ENCODE data around the gene RAPGEFL1. TPM values are rescaled to one million over a fixed set of nuclear protein-coding genes. Genes with fewer than 3 reads are reported as not detected.
"Not testable (repeated sequence)": the region's sequence is repeated elsewhere in the genome, so short reads cannot be mapped to it uniquely, and the experiment has no call there.

The RAPGEFL1 gene
- total RNA-seq, 1 experiment from 2014 or later: 23.0 TPM

DNA sequence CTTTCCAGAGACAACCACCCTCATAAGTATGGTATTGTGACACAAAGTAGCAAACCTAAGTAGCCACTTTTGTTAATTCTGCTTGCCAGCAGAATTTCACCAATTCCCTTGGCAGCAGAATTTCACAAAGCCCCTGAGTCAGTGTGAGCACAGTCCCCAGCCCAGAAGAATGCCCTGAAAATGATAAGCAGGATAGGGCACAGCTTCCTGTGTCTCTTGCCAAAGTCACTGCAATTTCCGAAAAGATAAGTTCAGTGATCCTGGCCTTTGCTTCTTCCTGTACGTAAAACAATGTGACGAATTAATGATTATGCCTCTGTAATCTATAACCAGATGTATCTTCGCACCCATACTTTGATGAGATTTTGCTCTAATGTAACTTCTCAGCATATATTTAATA lies 25.9 kb downstream of the RAPGEFL1 start:
- no peaks in the 10 kb centered on the region for H3K36me3 Mint-ChIP-seq
- no peaks in the 10 kb centered on the region for H3K4me1 Mint-ChIP-seq
- H3K4me3 Mint-ChIP-seq: no peak overlapping the region
- H3K27ac Mint-ChIP-seq: no peak overlapping the region
- TF ChIP-seq ZNF219 (CRISPR knock-in tag; IDR thresholded peaks at IDR 0.05; ENCODE audit: borderline replicate concordance): no peak
- no peak for TF ChIP-seq GABPB1 (CRISPR knock-in tag; IDR thresholded peaks at IDR 0.05)
- no peak for TF ChIP-seq CREB1 (CRISPR knock-in tag; IDR thresholded peaks at IDR 0.05)
- TF ChIP-seq, protein P1, sequence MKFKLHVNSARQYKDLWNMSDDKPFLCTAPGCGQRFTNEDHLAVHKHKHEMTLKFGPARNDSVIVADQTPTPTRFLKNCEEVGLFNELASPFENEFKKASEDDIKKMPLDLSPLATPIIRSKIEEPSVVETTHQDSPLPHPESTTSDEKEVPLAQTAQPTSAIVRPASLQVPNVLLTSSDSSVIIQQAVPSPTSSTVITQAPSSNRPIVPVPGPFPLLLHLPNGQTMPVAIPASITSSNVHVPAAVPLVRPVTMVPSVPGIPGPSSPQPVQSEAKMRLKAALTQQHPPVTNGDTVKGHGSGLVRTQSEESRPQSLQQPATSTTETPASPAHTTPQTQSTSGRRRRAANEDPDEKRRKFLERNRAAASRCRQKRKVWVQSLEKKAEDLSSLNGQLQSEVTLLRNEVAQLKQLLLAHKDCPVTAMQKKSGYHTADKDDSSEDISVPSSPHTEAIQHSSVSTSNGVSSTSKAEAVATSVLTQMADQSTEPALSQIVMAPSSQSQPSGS (CRISPR knock-in tag; IDR thresholded peaks at IDR 0.05; ENCODE audit: borderline replicate concordance, low read depth): no peak
- TF ChIP-seq ETV6 (CRISPR knock-in tag; IDR thresholded peaks at IDR 0.05): no peak
- ChIA-PET POLR2A (no interaction called here), CTCF (interaction anchor here (1.1 to 5.4 kb wide), 5 partner anchors 12 to 155 kb away, joined by 3 to 39 read pairs (median 12); partner anchors contain the start of gene WIPF2)
- DNase-seq (ENCODE audit: low spot score) (no peak), ATAC-seq (no peak)
- peaks cover 5% of the 10 kb centered on the region for H3K27me3 Mint-ChIP-seq (ENCODE audit: low read depth)
- H3K9me3 Mint-ChIP-seq: peaks cover 4% of the 10 kb centered on the region

DNA sequence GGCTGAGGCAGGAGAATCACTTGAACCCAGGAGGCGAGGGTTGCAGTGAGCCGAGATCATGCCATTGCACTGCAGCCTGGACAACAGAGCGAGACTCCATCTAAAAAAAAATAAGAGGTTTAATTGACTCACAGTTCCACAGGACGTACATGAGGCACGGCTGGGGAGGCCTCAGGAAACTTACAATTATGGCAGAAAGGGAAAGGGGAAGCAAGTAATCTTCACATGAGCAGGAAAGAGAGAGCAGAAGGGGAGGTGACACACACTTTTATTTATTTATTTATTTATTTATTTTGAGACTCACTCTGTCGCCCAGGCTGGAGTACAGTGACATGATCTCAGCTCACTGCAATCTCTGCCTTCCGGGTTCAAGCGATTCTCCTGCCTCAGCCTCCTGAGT lies 28.9 kb downstream of the RAPGEFL1 start:
- POLR2A ChIA-PET; H3K27me3 Mint-ChIP-seq (ENCODE audit: low read depth); H3K27ac Mint-ChIP-seq; H3K4me1 Mint-ChIP-seq; H3K36me3 Mint-ChIP-seq; H3K9me3 Mint-ChIP-seq; H3K4me3 Mint-ChIP-seq; DNase-seq (ENCODE audit: low spot score); ATAC-seq: not testable (repeated sequence)
- CTCF ChIA-PET: interaction anchor here (0.7 kb wide), 1 partner anchor 15 kb away, joined by 5 read pairs; no protein-coding TSS in a partner anchor

DNA sequence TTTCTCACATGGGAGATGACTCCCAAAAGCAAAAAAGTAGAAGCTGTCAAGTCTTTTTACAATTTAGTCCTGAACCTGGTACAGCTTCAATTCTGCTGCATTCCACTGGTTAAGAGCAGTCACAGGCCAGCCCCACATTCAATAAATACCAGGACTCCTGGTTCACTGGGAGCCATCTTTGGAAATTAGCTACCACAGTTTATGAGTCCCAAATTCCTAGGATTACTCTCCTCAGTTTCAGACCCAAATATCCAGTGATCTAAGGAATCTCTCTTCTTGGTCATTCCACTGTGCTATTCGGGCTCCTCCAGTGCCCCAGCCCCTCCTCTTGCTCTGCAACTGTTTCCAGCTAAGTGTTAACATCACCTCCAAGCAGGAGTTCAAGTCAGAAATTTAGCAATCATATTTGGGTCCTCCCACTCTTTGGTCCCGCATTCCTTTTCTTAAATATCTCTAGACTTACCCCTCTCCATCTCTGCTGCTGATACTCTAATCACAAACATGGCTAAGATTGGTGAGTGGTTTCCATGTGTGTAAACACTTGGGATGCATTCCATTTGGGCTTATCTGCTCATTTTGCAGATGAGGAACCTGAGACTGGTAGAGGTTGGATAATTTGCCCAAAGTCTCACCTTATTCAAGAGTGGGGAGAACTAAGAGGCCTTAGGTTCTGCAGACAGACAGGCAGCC lies 32.3 kb downstream of the RAPGEFL1 start:
- H3K27ac Mint-ChIP-seq: no peak overlapping the region
- POLR2A ChIA-PET: no interaction called here
- DNase-seq (ENCODE audit: low spot score): no peak
- TF ChIP-seq, protein P1 (CRISPR knock-in tag; IDR thresholded peaks at IDR 0.05; ENCODE audit: borderline replicate concordance, low read depth): no peak
- TF ChIP-seq KAT7 (CRISPR knock-in tag; IDR thresholded peaks at IDR 0.05; ENCODE audit: borderline replicate concordance) (no peak), SP1 (CRISPR knock-in tag; conservative IDR thresholded peaks at IDR 0.05) (no peak), FOXJ3 (CRISPR knock-in tag; IDR thresholded peaks at IDR 0.05; ENCODE audit: borderline replicate concordance) (no peak), NR1H2 (CRISPR knock-in tag; IDR thresholded peaks at IDR 0.05) (no peak), FOXP1 (CRISPR knock-in tag; IDR thresholded peaks at IDR 0.05; ENCODE audit: borderline replicate concordance) (no peak)
- TF ChIP-seq, protein P2, sequence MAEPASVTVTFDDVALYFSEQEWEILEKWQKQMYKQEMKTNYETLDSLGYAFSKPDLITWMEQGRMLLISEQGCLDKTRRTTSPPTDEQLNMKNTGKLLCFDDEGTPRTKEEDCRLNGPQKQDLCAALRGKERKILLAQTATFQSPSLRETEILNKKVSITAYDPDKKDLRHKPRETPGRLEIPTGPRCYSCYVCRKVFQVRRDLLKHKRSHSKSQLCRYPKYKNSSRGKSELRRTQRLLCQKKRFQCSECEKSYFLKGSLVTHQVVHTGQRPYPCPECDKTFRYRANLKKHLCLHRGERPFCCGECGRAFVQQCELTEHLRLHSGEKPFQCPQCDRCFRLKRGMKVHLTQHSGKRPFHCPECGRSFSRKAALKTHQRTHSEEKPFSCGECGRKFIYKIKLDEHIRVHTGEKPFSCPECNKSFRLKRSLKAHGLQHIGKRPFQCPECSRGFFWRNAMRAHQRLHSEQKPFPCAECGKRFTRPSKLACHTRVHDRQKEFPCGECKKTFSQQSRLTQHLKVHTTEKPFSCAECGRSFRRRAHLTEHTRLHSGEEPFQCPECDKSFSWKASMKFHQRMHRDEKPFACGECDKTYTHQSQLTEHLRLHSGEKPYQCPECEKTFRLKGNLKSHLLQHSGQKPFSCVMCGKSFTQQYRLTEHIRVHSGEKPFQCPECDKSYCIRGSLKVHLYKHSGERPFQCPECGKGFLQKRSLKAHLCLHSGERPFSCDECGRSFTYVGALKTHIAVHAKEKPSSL (CRISPR knock-in tag; conservative IDR thresholded peaks at IDR 0.05): no peak
- no peak overlapping the region for H3K4me3 Mint-ChIP-seq
- H3K36me3 Mint-ChIP-seq: no peaks in the 10 kb centered on the region
- H3K27me3 Mint-ChIP-seq (ENCODE audit: low read depth): no peaks in the 10 kb centered on the region; the same call in 1 of the 2 replicates
- no peaks in the 10 kb centered on the region for H3K9me3 Mint-ChIP-seq
- no peak for ATAC-seq
- no peaks in the 10 kb centered on the region for H3K4me1 Mint-ChIP-seq
- CTCF ChIA-PET: interaction anchor here (0.9 to 3.0 kb wide), 3 partner anchors 9 to 19 kb away, joined by 3 to 27 read pairs (median 3); partner anchors contain the start of gene WIPF2

DNA sequence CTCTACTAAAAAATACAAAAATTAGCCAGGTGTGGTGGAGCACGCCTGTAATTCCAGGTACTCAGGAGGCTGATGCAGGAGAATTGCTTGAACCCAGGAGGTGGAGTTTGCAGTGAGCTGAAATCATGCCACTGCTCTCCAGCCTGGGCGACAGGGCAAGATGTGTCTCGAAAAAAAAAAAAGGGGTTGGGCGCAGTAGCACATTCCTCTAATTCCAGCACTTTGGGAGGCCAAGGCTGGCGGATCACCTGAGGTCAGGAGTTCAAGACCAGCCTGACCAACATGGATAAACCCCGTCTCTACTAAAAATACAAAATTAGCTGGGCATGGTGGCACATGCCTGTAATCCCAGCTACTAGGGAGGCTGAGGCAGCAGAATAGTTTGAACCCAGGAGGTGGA lies 36.6 kb downstream of the RAPGEFL1 start:
- CTCF ChIA-PET; H3K4me1 Mint-ChIP-seq; POLR2A ChIA-PET; DNase-seq (ENCODE audit: low spot score); H3K27me3 Mint-ChIP-seq (ENCODE audit: low read depth); H3K27ac Mint-ChIP-seq; H3K9me3 Mint-ChIP-seq; ATAC-seq; H3K4me3 Mint-ChIP-seq; H3K36me3 Mint-ChIP-seq: not testable (repeated sequence)
